ENCODE measurements around the gene NOX3.
"Not testable (repeated sequence)": the region's sequence is repeated elsewhere in the genome, so short reads cannot be mapped to it uniquely, and the experiment has no call there.

NOX3 gene

GRCh38 chr6:155461556-155461955, 5.9 kb upstream of the NOX3 start:
- no peak for DNase-seq

- DNase-seq: no peak
Observed at GRCh38 chr6:155454471-155454870, 1.2 kb downstream of the NOX3 start.

DNA sequence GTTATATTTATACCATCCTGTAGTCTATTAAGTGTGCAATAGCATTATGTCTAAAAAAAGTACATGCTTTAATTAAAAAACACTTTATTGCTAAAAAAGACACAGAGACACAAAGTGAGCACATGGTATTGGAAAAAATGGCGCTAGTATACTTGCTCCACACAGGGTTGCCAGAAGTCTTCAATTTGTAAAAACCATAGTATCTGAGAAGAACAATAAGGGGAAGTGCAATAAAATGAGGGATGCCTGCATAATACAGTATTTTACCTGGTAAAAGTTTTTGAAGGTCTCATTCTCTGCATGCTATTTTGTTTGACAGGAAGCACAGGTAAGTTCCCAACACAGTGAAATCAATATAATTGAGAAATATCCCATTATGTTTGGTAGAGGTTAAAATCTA, 1.6 kb downstream of the NOX3 start:
- DNase-seq: no peak

- no peak for DNase-seq
Observed at GRCh38 chr6:155452576-155452975, 3.1 kb downstream of the NOX3 start.

- not testable (repeated sequence) for DNase-seq
Observed at GRCh38 chr6:155451530-155451929, 4.1 kb downstream of the NOX3 start.

- no peak for DNase-seq
Observed at GRCh38 chr6:155450240-155450581, 5.4 kb downstream of the NOX3 start.

DNA sequence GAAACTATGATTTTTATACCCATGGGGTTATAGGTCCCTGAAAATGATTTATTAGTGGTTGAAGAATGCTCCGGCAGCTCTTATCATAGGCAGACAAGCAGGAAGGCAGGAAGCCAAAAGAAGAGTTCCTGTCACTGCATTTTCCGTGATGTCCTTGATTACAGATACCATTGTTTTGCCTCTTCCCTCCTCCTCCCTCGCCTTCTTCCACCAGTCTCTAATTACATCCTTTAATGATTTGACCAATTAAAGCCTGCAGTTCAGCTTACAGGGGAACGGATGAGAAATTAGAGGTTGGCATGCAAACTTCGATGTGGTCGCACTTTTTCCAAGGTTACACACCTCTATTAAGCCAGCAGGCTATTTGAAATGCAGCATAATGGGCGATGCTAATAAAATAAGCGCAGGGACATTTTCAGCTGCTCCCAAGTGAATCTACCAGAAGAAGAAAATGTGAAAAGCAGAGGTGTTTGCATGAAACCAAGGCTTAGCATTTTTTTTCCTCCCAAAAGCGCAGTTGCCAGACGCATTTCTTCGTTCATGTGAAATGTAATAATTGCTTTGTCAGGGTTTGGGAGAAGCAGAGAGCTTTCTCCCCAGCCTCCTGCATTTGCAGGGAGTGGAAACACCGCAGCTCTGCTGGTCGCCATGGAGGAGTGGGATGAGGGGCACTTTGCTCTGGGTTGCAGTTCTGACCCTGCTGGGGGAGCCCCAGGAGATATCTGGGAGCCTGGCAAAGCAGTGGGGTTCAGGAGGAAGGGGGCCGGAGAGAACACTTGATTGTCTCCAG, 6.0 kb downstream of the NOX3 start:
- no peak for DNase-seq

GRCh38 chr6:155448668-155449449, 6.8 kb downstream of the NOX3 start:
- DNase-seq: no peak

GRCh38 chr6:155447949-155448348, 7.7 kb downstream of the NOX3 start:
- DNase-seq: no peak

DNA sequence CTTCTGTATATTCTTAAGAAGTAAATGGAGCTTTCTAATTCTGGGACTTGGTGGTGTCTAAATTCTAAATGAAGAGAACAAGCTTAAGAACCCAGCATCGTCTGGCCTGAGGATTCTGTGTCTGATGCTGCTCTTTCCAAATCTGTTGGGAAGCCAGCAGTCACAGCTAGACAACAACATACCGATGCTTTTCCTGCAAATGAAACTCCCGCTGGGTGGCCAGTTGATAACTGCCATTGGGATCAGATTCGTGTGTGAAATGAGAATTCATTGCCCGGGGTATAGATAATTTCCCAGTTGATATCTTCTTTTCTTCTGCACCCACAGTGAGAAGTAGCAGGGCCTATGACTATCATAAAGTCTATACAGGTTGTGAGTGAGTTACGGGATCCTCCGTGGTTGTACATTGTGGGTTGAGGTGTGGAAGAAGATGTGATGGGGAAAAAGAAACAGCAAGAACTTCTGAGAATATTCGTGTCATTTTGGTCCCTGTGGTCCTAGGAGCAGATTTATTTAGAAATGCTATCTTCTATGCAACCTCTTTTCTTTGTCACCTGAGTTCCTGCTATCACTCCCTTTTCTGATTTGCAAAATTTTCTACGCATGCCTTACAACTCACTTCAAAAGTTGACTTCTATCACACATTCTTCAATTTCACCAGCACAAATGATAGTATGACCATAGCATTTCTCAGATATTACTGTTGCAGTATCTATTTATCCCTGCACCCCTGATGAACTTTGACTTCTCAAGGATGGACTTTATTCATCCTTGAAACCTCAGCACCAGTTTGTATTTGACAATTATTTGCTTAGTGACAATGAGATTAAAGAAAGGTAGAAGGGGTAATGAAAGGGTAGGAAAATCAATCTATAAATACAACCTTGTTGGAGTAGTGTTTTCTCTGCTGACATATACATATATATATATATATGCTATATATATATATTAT, 10.4 kb downstream of the NOX3 start:
- DNase-seq: no peak

DNA sequence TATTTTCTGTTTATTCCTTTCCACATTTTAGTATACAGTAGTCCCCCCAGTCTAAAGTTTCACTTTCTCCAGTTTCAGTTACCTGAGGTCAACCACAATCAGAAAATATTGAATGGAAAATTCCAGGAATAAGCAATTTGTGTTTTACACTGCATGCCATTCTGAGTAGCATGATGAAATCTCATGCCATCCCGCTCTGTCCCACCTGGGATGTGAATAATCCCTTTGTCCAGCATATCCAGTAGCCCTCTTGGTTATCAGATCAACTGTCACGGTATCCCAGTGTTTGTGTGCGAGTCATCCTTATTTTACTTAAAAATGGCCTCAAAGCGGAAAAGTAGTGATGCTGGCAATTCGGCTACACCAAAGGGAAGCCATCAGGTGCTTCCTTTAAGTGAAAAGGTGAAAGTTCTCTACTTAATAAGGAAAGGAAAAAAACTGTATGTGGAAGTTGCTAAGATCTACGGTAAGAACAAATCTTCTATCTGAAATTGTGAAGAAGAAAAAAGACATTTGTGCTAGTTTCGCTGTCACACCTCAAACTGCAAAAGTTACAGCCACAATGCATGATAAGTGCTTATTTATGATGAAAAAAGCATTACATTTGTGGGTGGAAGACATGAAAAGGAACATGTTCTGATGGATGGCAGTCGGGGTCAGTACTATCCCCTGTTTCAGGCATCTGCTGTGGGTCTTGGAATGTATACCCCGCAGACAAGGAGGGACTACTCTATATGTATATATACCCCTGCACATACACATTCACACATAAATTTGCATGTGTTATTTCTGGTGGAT, 11.3 kb downstream of the NOX3 start:
- DNase-seq: no peak

GRCh38 chr6:155443168-155443567, 12.5 kb downstream of the NOX3 start:
- DNase-seq: no peak

GRCh38 chr6:155442562-155442961, 13.1 kb downstream of the NOX3 start:
- DNase-seq: no peak

DNA sequence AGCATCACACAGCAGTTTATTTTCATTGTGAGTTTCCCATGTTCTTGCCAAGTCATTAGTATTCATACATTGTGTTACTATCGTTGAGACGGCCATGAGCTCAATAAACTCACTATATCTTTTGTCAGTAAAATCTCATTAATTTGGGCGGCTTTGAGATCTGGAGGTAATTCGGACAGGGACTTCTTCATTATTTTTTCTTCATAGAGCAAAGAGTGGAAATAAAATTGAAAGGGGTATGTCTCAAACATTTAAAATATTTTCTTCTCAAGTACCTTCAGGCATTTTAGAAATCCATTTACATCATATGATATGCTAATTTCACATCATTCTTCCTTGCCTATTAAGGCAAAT, 14.6 kb downstream of the NOX3 start:
- no peak for DNase-seq

DNA sequence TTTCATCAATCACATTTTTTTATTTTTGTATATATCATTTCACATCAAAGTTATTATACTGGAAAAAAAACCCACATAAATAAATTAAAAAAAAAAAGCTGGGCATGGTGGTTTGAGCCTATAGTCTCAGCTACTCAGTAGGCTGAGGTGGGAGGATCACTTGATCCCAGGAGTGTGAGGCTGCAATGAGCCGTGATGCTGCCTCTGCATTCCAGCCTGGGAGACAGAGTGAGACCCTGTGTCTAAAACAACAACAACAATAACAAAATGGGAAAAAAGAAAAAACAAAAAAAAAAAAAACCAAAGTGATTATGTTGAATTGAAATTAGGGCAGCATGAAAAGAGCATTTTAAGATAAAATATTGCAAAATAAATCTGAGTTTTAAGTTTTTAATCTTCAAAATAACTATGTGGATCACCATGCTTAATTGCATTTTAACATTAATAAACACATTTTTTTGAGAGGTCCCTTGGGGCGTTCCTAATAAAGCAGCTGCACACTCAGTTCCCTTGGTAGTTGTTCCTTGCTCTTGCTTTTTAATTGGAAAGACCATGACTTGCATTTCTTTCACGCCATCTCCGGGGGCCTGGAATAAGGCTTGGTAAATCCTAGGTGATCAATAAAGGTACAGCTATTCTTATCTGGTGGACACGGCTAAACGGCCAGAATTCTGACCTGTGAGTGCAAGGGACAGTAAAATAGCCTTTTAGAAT, 15.1 kb downstream of the NOX3 start:
- no peak for DNase-seq

- DNase-seq: no peak
Observed at GRCh38 chr6:155439376-155439775, 16.3 kb downstream of the NOX3 start.

DNA sequence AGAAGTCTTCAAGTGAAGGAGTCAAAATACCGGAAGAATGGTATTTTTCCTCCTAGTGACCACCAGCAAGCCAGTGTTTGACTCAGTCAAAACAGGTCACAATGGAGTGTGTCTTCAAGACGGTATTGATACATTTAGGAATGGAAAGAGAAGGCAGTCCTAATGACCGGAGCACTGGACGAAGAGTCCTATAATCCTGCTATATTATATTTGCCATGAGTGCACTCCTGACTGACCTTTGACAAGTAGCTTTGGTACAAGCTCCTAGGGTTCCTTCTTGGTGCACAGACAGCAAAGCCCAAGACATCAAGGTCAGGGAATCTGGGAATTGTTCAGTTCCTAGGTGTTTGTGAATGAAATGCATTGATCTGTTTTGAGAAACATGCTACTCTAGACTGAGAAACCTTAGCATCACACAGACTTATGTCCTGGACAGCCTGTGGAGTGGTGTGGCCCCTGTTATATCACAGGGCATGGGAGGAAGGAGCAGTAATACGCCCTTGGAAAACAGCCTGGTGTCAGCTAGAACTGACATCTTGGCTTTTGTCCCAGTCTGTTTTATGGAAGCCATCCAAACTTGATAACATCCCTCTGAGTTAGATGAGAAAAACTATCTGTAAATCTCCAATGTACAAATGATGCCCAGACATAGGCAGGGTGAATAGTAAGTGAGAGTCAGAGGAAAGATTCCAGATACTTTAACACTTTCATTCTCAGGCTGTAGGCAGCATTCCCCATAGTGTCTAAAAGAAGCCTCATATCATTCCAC, 18.5 kb downstream of the NOX3 start:
- DNase-seq: no peak

DNA sequence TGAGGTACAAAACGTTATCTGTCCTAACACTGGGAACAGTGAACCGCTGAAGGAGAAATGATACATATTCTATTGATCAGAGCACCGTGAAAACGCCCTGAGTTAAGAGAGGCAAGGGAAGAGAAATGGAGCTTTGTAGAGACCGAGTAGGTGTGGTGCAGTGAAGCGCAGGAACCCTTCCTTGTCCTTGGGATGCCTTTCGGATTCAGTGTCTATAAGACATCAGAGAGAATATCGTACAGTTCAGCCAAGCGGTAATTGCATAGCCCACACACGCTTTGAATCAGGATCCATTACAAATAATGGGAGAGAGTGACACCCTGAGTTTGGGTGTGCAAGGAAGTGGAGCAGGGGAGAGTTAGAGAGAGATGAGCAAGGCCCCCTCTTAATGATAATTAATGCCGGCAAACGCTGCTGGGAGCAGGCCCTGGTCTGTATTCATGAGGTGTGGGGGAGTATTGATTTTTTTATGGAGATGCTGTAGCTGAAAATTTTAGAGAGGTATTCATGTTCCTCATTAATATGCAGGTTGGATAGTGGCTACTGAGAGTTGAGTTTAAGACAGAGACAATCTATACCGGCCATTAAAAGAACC, 20.7 kb downstream of the NOX3 start:
- DNase-seq: no peak

DNA sequence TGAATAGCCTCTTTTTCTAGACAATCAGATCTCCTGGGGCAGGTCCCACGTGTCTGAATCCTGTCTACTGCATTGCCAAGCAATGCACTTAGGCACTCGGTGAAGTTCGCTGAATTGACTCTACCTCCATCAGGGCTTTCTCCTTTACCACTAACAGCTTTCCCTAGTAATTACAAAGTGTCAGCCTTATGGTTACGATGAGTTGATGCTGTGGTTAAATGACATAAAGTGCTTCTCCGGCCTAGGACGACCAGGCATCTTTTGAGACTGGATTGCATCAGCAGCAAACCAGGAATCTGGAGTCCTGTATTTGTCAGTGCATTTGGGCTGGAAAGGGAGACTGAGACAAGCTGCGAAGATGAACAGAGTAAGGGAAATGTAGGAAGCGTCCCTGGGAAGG, 21.5 kb downstream of the NOX3 start:
- no peak for DNase-seq

GRCh38 chr6:155432293-155432692, 23.3 kb downstream of the NOX3 start:
- no peak for DNase-seq
